CD4-positive, alpha-beta memory T cell (primary cell): Measurements from ENCODE around the gene CAMSAP1. TPM values are rescaled to one million over a fixed set of nuclear protein-coding genes. Genes with fewer than 3 reads are reported as not detected.
A peak's percentile ranks its signal among the peaks of the same experiment; 100 is the strongest.
"Not testable (repeated sequence)": the region's sequence is repeated elsewhere in the genome, so short reads cannot be mapped to it uniquely, and the experiment has no call there.

Experiments used
- CTCF ChIA-PET: fragments of 350-600 bp; sonication (Branson Sonifier 250); formaldehyde crosslinking; loops from one replicate; lab custom pipeline; 2021; ENCODE audit warnings: inconsistent platforms; ENCODE audit not compliant: partially characterized antibody; lab: Charles Lee
- POLR2A ChIA-PET: fragments of 350-600 bp; sonication (Branson Sonifier 250); formaldehyde crosslinking; loops from one replicate; lab custom pipeline; 2021; ENCODE audit not compliant: partially characterized antibody; lab: Charles Lee
- DNase-seq, 5 donors: peaks; one replicate each; pipeline versions ENCODE4 v3.0.0 to v3.0.0-alpha.2; 2020 to 2022; ENCODE audit warnings: mixed read lengths in 1 of 5
- H3K27ac ChIP-seq: one replicate; pipeline ENCODE4 v1.7.0; 2013; ENCODE audit warnings: low read depth, low read length
- H3K27me3 ChIP-seq: 2 replicates; pipeline ENCODE4 v1.7.0; 2013; ENCODE audit warnings: mild to moderate bottlenecking, low read length, moderate library complexity; ENCODE audit not compliant: insufficient read depth
- H3K36me3 ChIP-seq: 2 replicates; pipeline ENCODE4 v1.7.0; 2013; ENCODE audit warnings: mild to moderate bottlenecking, low read length, moderate library complexity; ENCODE audit not compliant: insufficient read depth
- H3K4me1 ChIP-seq: 2 replicates; pipeline ENCODE4 v1.7.0; 2013; ENCODE audit warnings: mild to moderate bottlenecking, low read length, moderate library complexity; ENCODE audit not compliant: insufficient read depth
- H3K4me3 ChIP-seq, 2 donors: one replicate each; pipeline ENCODE4 v1.7.0; 2013; ENCODE audit warnings: low read length in 2 of 2, mild to moderate bottlenecking in 1 of 2
- H3K9me3 ChIP-seq, 2 donors: one replicate each; pipeline ENCODE4 v1.7.0; 2013; ENCODE audit warnings: low read length in 2 of 2, control low read depth in 1 of 2; ENCODE audit not compliant: control insufficient read depth in 1 of 2
- H3K27ac Mint-ChIP-seq, 7 donors: one replicate each; pipeline ENCODE4 v1.8.0; 2020 to 2021; ENCODE audit warnings: mixed read lengths in 7 of 7, mild to moderate bottlenecking in 6 of 7, inconsistent platforms in 3 of 7, moderate library complexity in 3 of 7
- H3K27me3 Mint-ChIP-seq, 2 donors: one replicate each; pipeline ENCODE4 v1.8.0; 2020 to 2021; ENCODE audit warnings: mixed read lengths in 2 of 2
- H3K36me3 Mint-ChIP-seq, 2 donors: one replicate each; pipeline ENCODE4 v1.8.0; 2020 to 2021; ENCODE audit warnings: mixed read lengths in 2 of 2, inconsistent platforms in 1 of 2, mild to moderate bottlenecking in 1 of 2
- H3K4me1 Mint-ChIP-seq, 4 donors: one replicate each; pipeline ENCODE4 v1.8.0; 2020 to 2021; ENCODE audit warnings: mixed read lengths in 4 of 4, mild to moderate bottlenecking in 1 of 4
- H3K4me3 Mint-ChIP-seq, 8 donors: one replicate each; pipeline ENCODE4 v1.8.0; 2020 to 2021; ENCODE audit warnings: mixed read lengths in 8 of 8, mild to moderate bottlenecking in 7 of 8, moderate library complexity in 6 of 8, inconsistent platforms in 3 of 8
- H3K9me3 Mint-ChIP-seq, 8 donors: one replicate each; pipeline ENCODE4 v1.8.0; 2020 to 2021; ENCODE audit warnings: mixed read lengths in 8 of 8, mild to moderate bottlenecking in 5 of 8, inconsistent platforms in 3 of 8, moderate library complexity in 1 of 8
- intact Hi-C: fragments of 100-400 bp; cut with micrococcal nuclease; formaldehyde crosslinking; loops from one replicate; pipeline ENCODE4 v1.15.1; 2023
- polyA plus RNA-seq, 2 donors: library from polyadenylated mRNA; unstranded; fragments of 300-500 nt; fragmentation: Illumina TruSeq; gene quantifications; one replicate each; pipeline ENCODE4 v1.2.3, GENCODE V29; 2021
- total RNA-seq, 2 experiments: library from RNA; stranded (reverse); gene quantifications; one replicate each; pipeline ENCODE4 v1.2.3, GENCODE V29; 2021

Gene CAMSAP1
- total and polyA plus RNA-seq, 4 experiments from 2014 or later: 0.76 to 51.7 (median 22.5) TPM

GRCh38 chr9:135923508-135923907 lies 16.2 kb upstream of the CAMSAP1 start:
- peaks cover 0 to 7% of the 10 kb centered on the region in 2 donors for H3K36me3 Mint-ChIP-seq
- ChIA-PET CTCF (no interaction called here), POLR2A (no interaction called here)
- H3K4me1 Mint-ChIP-seq: peaks cover 3 to 28% (median 9%) of the 10 kb centered on the region in 4 donors
- H3K27me3 Mint-ChIP-seq: no peaks in the 10 kb centered on the region
- Histone ChIP-seq H3K9me3 (no peaks in the 10 kb centered on the region), H3K4me3 (no peak overlapping the region), H3K27me3 (no peaks in the 10 kb centered on the region), H3K27ac (no peak overlapping the region), H3K4me1 (peaks cover 10% of the 10 kb centered on the region), H3K36me3 (no peaks in the 10 kb centered on the region)
- H3K27ac Mint-ChIP-seq: no peak overlapping the region
- intact Hi-C loops: no loop called here
- peaks cover 0 to 10% (median 8%) of the 10 kb centered on the region in 8 donors for H3K9me3 Mint-ChIP-seq
- DNase-seq: no peak
- no peak overlapping the region for H3K4me3 Mint-ChIP-seq

GRCh38 chr9:135921749-135922310 lies 14.5 kb upstream of the CAMSAP1 start:
- ChIA-PET POLR2A (no interaction called here), CTCF (no interaction called here)
- peaks cover 0 to 27% (median 20%) of the 10 kb centered on the region in 8 donors for H3K9me3 Mint-ChIP-seq
- Histone ChIP-seq H3K27ac (no peak overlapping the region), H3K27me3 (no peaks in the 10 kb centered on the region), H3K36me3 (no peaks in the 10 kb centered on the region), H3K4me1 (peaks cover 10% of the 10 kb centered on the region), H3K4me3 (no peak overlapping the region), H3K9me3 (peaks cover 0 to 5% of the 10 kb centered on the region in 2 donors)
- H3K36me3 Mint-ChIP-seq: peaks cover 0 to 13% of the 10 kb centered on the region in 2 donors
- no peak overlapping the region for H3K4me3 Mint-ChIP-seq
- no peak overlapping the region for H3K27ac Mint-ChIP-seq
- peaks cover 0 to 20% (median 9%) of the 10 kb centered on the region in 4 donors for H3K4me1 Mint-ChIP-seq
- intact Hi-C loops: no loop called here
- no peak for DNase-seq
- H3K27me3 Mint-ChIP-seq: no peaks in the 10 kb centered on the region

- Mint-ChIP-seq H3K9me3 (peaks cover 0 to 34% (median 27%) of the 10 kb centered on the region in 8 donors), H3K4me3 (no peak overlapping the region), H3K27ac (no peak overlapping the region), H3K4me1 (peaks cover 0 to 19% (median 9%) of the 10 kb centered on the region in 4 donors), H3K27me3 (no peaks in the 10 kb centered on the region), H3K36me3 (peaks cover 5 to 18% of the 10 kb centered on the region in 2 donors)
- intact Hi-C loops: no loop called here
- Histone ChIP-seq H3K4me1 (peaks cover 10% of the 10 kb centered on the region), H3K9me3 (peaks cover 0 to 12% of the 10 kb centered on the region in 2 donors), H3K4me3 (no peak overlapping the region), H3K27ac (no peak overlapping the region), H3K36me3 (peaks cover 1% of the 10 kb centered on the region), H3K27me3 (no peaks in the 10 kb centered on the region)
- DNase-seq: no peak
- ChIA-PET POLR2A (no interaction called here), CTCF (no interaction called here)
Observed at GRCh38 chr9:135920973-135921585, 13.7 kb upstream of the CAMSAP1 start.

GRCh38 chr9:135920256-135920930 lies 13.0 kb upstream of the CAMSAP1 start:
- H3K27me3 ChIP-seq: no peaks in the 10 kb centered on the region
- H3K27ac Mint-ChIP-seq: no peak overlapping the region
- peaks cover 11 to 25% of the 10 kb centered on the region in 2 donors for H3K36me3 Mint-ChIP-seq
- peaks cover 8% of the 10 kb centered on the region for H3K36me3 ChIP-seq
- no peak overlapping the region for H3K4me3 Mint-ChIP-seq
- DNase-seq: no peak
- H3K9me3 ChIP-seq: peaks cover 0 to 19% of the 10 kb centered on the region in 2 donors
- H3K4me1 Mint-ChIP-seq: peaks cover 0 to 12% (median 4%) of the 10 kb centered on the region in 4 donors
- H3K4me1 ChIP-seq: peaks cover 5% of the 10 kb centered on the region
- H3K27me3 Mint-ChIP-seq: no peaks in the 10 kb centered on the region
- CTCF ChIA-PET: no interaction called here
- no peak overlapping the region for H3K4me3 ChIP-seq
- no peak overlapping the region for H3K27ac ChIP-seq
- POLR2A ChIA-PET: interaction anchor here (0.7 kb wide), 1 partner anchor 201 kb away, joined by 3 read pairs; no protein-coding TSS in a partner anchor
- H3K9me3 Mint-ChIP-seq: peaks cover 0 to 41% (median 34%) of the 10 kb centered on the region in 8 donors
- intact Hi-C loops: no loop called here

- Histone ChIP-seq H3K27me3 (no peaks in the 10 kb centered on the region), H3K27ac (no peak overlapping the region), H3K36me3 (peaks cover 17% of the 10 kb centered on the region), H3K4me3 (no peak overlapping the region), H3K9me3 (peaks cover 4 to 19% of the 10 kb centered on the region in 2 donors), H3K4me1 (no peaks in the 10 kb centered on the region)
- Mint-ChIP-seq H3K27me3 (no peaks in the 10 kb centered on the region), H3K27ac (no peak overlapping the region), H3K36me3 (peaks cover 21 to 35% of the 10 kb centered on the region in 2 donors), H3K4me1 (peaks cover 0 to 3% (median 0%) of the 10 kb centered on the region in 4 donors), H3K9me3 (peaks cover 0 to 51% (median 42%) of the 10 kb centered on the region in 8 donors), H3K4me3 (no peak overlapping the region)
- no peak for DNase-seq
- CTCF ChIA-PET: no interaction called here
- POLR2A ChIA-PET: interaction anchor here (0.7 kb wide), 1 partner anchor 202 kb away, joined by 3 read pairs; no protein-coding TSS in a partner anchor
- intact Hi-C loops: no loop called here
Observed at GRCh38 chr9:135919318-135919890, 12.1 kb upstream of the CAMSAP1 start.

GRCh38 chr9:135916227-135916626 lies 8.9 kb upstream of the CAMSAP1 start:
- Histone ChIP-seq H3K9me3 (peaks cover 4 to 19% of the 10 kb centered on the region in 2 donors), H3K36me3 (peaks cover 17% of the 10 kb centered on the region)
- H3K4me1 ChIP-seq, H3K27ac Mint-ChIP-seq, DNase-seq, intact Hi-C loops, H3K27me3 ChIP-seq, H3K27ac ChIP-seq, H3K4me1 Mint-ChIP-seq, H3K4me3 Mint-ChIP-seq, H3K4me3 ChIP-seq, POLR2A ChIA-PET, CTCF ChIA-PET, H3K27me3 Mint-ChIP-seq: not testable (repeated sequence)
- H3K9me3 Mint-ChIP-seq: peaks cover 3 to 66% (median 48%) of the 10 kb centered on the region in 8 donors
- peaks cover 39 to 58% of the 10 kb centered on the region in 2 donors for H3K36me3 Mint-ChIP-seq

- H3K4me1 ChIP-seq: peaks cover 11% of the 10 kb centered on the region
- peaks cover 17% of the 10 kb centered on the region for H3K36me3 ChIP-seq
- no peak for DNase-seq
- no peak overlapping the region for H3K4me3 Mint-ChIP-seq
- H3K9me3 ChIP-seq: peaks cover 4 to 19% of the 10 kb centered on the region in 2 donors
- H3K9me3 Mint-ChIP-seq: peaks cover 3 to 63% (median 48%) of the 10 kb centered on the region in 8 donors
- H3K27me3 ChIP-seq: no peaks in the 10 kb centered on the region
- ChIA-PET CTCF (interaction anchor here (1.7 kb wide), 1 partner anchor 52 kb away, joined by 3 read pairs; no protein-coding TSS in a partner anchor), POLR2A (no interaction called here)
- H3K27ac Mint-ChIP-seq: peak overlapping the region in 1 of 7 donors; percentile 50
- H3K27me3 Mint-ChIP-seq: no peaks in the 10 kb centered on the region
- H3K27ac ChIP-seq: no peak overlapping the region
- intact Hi-C loops: no loop called here
- peaks cover 9 to 20% (median 14%) of the 10 kb centered on the region in 4 donors for H3K4me1 Mint-ChIP-seq
- no peak overlapping the region for H3K4me3 ChIP-seq
- H3K36me3 Mint-ChIP-seq: peaks cover 49 to 71% of the 10 kb centered on the region in 2 donors
Observed at GRCh38 chr9:135914921-135915320, 7.6 kb upstream of the CAMSAP1 start.
